ENCODE data around the gene GBP7.

GRCh38 chr1:89100412-89100811 lies 75.4 kb downstream of the GBP7 start:
- TF ChIP-seq CTCF (IDR thresholded peaks at IDR 0.05; ENCODE audit: low read depth, low read length, poor library complexity, severe bottlenecking), result no peak
- no peak for TF ChIP-seq EZH2phosphoT487 (IDR thresholded peaks at IDR 0.05; ENCODE audit: borderline replicate concordance, low read length)
